Measurements from ENCODE around the gene ABHD16B.

The ABHD16B gene

DNA sequence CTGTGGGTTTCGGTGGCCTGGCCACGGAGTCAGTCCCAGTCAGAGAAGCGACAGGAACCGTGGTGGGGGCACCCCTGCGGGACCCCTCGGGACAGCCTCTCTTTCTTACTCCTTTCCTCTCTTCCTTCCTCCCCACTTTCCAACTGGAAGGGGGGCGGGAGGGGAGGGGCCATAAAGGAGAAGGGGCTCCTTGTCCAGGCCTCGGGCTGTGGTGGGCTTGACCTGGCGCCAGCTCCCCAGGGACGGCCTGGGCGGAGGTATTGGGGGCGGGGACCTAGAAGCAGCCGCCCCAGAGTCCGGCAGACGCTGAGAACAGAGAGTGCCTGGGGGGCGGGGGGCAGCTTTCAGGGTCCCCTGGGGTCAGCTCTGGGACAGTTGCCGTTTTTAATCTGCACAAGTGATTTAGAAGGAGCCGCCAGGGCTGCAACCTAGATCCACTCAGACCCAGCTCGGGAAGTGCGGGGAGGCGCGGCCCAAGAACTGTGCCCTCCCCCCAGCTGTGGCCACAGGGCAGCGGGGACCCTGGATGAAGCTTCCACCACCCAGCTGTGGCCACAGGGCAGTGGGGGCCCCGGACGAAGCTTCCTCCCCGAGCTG, 6.4 kb upstream of the ABHD16B start:
- Histone ChIP-seq H3K4me3 (replicated peaks; ENCODE audit: low read depth, low read length) (no peak overlapping the region), H3K36me3 (ENCODE audit: control insufficient read depth, insufficient read depth, low read length) (no peaks in the 10 kb centered on the region), H3K27me3 (replicated peaks; ENCODE audit: control insufficient read depth, insufficient read depth, low read length) (no peaks in the 10 kb centered on the region)
- TF ChIP-seq, protein P1, sequence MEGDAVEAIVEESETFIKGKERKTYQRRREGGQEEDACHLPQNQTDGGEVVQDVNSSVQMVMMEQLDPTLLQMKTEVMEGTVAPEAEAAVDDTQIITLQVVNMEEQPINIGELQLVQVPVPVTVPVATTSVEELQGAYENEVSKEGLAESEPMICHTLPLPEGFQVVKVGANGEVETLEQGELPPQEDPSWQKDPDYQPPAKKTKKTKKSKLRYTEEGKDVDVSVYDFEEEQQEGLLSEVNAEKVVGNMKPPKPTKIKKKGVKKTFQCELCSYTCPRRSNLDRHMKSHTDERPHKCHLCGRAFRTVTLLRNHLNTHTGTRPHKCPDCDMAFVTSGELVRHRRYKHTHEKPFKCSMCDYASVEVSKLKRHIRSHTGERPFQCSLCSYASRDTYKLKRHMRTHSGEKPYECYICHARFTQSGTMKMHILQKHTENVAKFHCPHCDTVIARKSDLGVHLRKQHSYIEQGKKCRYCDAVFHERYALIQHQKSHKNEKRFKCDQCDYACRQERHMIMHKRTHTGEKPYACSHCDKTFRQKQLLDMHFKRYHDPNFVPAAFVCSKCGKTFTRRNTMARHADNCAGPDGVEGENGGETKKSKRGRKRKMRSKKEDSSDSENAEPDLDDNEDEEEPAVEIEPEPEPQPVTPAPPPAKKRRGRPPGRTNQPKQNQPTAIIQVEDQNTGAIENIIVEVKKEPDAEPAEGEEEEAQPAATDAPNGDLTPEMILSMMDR (IDR thresholded peaks at IDR 0.05; ENCODE audit: insufficient read depth, low read length, poor library complexity, severe bottlenecking), result no peak
- DNase-seq (ENCODE audit: extremely low read depth, insufficient read length), result no peak

DNA sequence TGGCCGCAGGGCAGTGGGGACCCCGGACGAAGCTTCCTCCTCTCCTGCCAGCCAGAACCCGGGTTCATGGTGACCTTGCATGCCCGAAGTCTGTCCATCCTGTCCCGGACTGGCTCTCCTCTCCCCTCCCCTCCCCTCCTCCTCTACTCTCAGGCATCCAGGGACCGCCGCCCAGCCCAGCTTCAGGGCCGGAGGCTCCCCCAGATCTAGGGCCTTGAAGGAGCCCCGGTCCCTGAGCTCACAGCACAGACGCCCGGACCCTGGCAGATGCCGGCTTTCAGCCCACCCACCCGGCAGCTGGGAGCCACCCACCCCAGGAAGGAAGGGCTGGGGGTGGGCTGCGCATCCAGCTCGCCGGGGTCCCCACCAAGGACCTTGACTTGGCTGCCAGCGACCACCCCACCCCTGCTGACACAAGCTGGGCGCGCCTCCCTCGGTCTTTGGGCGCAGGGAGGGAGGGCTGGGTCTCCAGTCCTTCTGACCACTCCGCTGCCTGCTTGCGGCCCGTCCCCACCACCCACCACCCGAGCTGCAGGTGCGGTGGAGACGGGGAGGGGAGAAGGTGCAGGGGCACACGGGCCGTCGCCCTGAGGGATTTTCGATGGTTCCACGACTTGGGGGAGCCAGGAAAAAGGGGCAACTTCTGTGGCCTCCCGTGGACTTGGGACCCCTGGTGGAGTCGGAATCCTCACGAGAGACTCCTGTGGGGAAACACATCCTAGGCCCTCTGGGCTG, 5.8 kb upstream of the ABHD16B start:
- Histone ChIP-seq H3K4me3 (replicated peaks; ENCODE audit: low read depth, low read length) (no peak overlapping the region), H3K27me3 (replicated peaks; ENCODE audit: control insufficient read depth, insufficient read depth, low read length) (no peaks in the 10 kb centered on the region), H3K36me3 (ENCODE audit: control insufficient read depth, insufficient read depth, low read length) (no peaks in the 10 kb centered on the region)
- TF ChIP-seq, protein P1 (IDR thresholded peaks at IDR 0.05; ENCODE audit: insufficient read depth, low read length, poor library complexity, severe bottlenecking), result no peak
- DNase-seq (ENCODE audit: extremely low read depth, insufficient read length), result no peak

DNA sequence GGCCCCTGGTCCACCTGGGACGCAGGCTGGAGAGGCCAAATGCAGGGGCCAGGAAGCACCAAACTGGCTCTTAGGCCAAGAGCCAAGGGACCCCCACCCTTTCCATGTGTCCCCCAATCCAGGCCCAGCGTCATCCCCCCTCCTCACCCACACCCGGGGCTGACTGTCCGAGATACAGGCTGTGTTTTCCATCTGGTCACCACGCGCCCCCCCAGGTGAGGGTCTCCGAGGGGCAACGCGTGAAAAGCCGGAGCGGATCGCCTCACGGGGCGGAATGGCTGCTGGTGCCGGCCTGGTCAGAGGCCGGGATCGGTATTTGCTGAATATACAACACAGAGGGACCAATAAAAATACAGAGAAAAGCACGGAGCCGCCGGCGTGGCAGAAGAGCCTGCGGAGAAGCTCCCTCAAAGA, 5.2 kb upstream of the ABHD16B start:
- TF ChIP-seq, protein P1 (IDR thresholded peaks at IDR 0.05; ENCODE audit: insufficient read depth, low read length, poor library complexity, severe bottlenecking), result no peak
- Histone ChIP-seq H3K27me3 (replicated peaks; ENCODE audit: control insufficient read depth, insufficient read depth, low read length) (no peaks in the 10 kb centered on the region), H3K4me3 (replicated peaks; ENCODE audit: low read depth, low read length) (no peak overlapping the region), H3K36me3 (ENCODE audit: control insufficient read depth, insufficient read depth, low read length) (no peaks in the 10 kb centered on the region)
- no peak for DNase-seq (ENCODE audit: extremely low read depth, insufficient read length)

DNA sequence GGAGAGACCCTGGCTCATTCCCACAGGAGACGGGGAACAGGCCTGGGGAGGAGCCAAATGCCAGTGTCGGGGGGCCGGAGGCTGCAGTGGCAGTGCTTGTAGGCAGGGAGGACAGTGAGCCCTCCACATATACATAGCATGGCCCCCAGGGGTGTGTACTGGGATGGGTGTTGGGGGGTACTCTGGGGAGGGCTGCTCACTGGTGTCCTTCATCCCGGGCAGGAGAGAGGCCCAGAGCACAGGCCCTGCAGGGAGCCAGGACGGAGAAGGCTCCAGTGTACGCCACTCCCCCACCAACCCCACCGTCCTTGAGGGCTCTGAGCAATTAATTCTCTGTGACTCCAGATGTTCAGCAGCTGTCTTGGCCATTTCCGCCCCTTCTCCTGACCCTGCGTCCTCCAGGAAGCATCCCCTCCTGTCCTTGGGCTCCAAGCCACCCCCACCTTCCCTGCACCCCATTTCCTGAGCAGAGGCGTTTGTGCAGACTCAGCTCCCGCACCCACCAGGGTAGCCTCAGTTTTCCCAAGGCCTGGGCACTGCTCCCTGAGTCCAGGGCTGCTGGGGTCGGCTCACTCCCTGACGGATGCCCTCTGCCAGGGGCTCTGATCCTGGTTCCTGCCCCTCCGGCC, 3.4 kb upstream of the ABHD16B start:
- Histone ChIP-seq H3K27me3 (replicated peaks; ENCODE audit: control insufficient read depth, insufficient read depth, low read length) (no peaks in the 10 kb centered on the region), H3K36me3 (ENCODE audit: control insufficient read depth, insufficient read depth, low read length) (peaks cover 9% of the 10 kb centered on the region), H3K4me3 (replicated peaks; ENCODE audit: low read depth, low read length) (no peak overlapping the region)
- TF ChIP-seq, protein P1 (IDR thresholded peaks at IDR 0.05; ENCODE audit: insufficient read depth, low read length, poor library complexity, severe bottlenecking), result no peak
- DNase-seq (ENCODE audit: extremely low read depth, insufficient read length), result no peak

DNA sequence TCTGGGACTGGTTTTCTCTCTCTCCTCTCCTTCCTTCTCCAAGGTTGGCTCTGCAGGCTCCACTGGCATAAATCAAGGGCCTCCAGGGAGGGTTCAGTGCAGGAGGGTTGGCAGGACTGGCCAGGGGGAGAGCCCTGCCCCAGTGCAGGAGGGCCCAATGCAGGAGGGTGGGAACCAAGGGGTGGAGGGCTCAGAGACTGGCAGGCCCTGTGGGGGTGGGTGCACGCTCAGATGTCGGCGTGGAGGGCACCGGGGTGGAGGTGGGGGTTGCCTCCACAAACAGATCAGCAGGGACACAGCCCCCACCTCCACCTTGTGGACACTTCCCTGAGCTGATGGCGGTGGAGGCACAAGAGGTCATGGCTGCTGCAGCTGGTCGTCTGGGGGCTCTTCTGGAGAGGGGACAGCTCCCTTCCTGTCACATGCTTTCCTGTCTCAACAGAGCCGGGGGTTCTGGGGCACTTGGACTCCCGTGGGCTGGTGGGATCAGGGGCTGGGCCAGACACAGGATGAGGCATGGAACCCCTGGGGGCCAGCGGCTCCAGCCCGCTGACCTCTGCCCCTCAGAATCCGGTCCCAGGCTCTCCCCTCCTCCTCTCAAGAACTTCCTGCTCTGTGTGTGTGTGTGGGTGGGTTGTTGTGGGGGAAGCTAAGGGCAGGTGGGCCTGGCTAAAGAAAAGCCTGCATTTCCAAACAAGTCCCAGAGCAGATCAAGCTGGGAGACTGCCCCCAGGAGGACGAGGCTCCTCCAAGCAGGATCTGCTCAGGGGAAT, 2.7 kb upstream of the ABHD16B start:
- no peak for DNase-seq (ENCODE audit: extremely low read depth, insufficient read length)
- peaks cover 9% of the 10 kb centered on the region for H3K36me3 ChIP-seq (ENCODE audit: control insufficient read depth, insufficient read depth, low read length)
- no peaks in the 10 kb centered on the region for H3K27me3 ChIP-seq (replicated peaks; ENCODE audit: control insufficient read depth, insufficient read depth, low read length)
- no peak overlapping the region for H3K4me3 ChIP-seq (replicated peaks; ENCODE audit: low read depth, low read length)
- TF ChIP-seq, protein P1 (IDR thresholded peaks at IDR 0.05; ENCODE audit: insufficient read depth, low read length, poor library complexity, severe bottlenecking), result no peak
